ENCODE results near the gene LAMA1.

LAMA1 gene

DNA sequence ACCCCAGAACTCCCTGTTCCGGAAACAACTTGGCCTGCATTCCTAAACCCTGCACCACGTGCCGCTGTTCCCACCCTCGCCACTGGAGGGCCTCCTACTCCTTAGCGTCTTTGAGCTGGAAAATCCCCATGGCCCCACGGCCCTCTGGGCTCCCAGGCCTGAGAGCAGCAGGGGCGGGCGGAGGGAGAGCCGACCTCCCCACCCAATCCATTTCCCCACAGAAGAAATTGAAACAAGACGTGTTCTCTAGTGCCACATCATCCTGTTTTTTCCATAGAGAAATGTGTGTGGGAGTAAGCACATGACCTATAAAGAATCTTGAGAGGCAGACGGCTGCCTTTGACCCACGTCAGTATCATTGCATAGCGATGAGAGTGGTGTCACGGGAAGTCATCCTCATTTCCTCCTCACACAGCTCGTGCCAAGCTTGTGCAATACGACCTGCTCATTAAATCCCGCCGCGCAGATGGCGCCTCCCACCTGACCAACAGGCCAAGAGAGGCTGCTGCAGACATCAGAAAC is 79.2 kb downstream of the LAMA1 start:
- DNase-seq, result peak; percentile 89

- no peak for DNase-seq
Observed at GRCh38 chr18:7037470-7037869, 80.1 kb downstream of the LAMA1 start.

GRCh38 chr18:7035807-7036206 is 81.8 kb downstream of the LAMA1 start:
- DNase-seq, result no peak

DNA sequence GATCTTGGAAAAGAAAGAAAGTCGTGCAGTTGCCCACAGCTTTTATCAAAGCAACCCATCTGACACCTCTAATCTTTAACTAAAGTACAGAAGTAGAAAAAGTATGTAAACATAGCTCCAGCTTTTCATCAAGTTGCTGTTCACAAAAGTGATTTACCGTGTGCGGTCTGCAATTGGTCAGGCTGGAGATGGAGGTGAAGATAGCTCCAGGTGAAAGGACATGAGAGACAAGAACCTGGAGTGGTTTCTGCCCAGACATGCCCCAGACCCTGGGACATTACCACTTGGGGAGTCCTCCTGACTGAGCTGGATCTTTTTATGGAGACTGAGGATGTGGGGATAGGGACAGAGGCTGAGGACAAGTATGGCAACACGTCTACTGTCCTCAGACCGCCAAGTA is 82.7 kb downstream of the LAMA1 start:
- no peak for DNase-seq

GRCh38 chr18:7032537-7032936 is 85.1 kb downstream of the LAMA1 start:
- DNase-seq, result no peak

DNA sequence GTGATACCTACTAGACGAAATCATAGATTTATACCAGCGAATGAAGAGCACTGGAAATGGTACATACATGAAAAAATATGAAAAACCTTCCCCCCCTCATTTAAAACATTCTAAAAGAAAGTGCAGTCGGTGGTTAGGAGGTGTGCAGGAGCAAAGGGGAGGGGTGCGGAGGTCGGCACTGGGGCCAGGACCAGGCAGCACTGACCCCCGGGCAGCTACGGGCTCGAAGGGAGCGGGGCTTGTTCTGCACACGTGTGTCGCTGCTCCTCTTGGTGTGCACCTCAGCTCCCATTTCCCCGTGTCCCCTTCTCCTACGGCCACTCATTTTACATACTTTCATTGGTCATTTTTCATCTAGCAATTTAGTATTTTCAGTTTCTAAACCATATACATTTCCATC is 89.0 kb downstream of the LAMA1 start:
- DNase-seq, result no peak

DNA sequence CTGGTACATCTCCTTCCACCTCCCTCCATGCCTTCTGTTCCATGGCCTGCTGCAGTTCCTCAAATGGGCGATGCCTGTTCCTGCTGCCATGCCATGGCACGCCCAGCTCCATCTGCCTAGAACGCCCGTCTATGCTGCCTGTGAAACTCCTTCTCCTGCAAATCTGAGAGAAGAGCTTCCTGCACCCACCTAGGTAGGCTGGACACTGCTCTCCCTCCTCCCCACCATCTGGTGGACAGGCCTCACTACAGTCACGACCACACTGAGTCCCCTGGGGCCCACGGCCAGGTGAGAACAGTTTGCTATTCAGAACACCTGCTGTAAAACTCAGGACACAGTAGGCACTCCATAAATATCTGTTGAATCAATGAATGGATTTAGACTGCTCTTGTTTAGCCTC is 92.4 kb downstream of the LAMA1 start:
- no peak for DNase-seq

DNA sequence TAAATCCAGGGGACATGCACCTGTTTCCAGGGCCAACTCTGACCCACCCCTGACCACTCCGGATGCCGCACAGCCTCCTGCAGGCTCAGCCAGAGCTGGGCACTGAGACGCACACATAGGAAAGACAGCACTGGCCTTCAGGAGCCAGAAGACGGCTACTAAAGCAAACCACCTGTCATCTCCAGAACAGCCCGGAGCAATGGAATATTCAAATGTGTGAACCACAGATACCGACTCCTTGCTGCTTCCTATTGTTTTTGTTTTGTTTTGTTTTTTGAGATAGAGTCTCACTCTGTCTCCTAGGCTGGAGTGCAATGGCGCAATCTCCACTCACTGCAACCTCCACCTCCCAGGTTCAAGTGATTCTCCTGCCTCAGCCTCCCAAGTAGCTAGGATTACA is 94.0 kb downstream of the LAMA1 start:
- no peak for DNase-seq

- no peak for DNase-seq
Observed at GRCh38 chr18:7023063-7023580, 94.5 kb downstream of the LAMA1 start.

GRCh38 chr18:7021994-7022840 is 95.4 kb downstream of the LAMA1 start:
- DNase-seq, result peak; percentile 44

DNA sequence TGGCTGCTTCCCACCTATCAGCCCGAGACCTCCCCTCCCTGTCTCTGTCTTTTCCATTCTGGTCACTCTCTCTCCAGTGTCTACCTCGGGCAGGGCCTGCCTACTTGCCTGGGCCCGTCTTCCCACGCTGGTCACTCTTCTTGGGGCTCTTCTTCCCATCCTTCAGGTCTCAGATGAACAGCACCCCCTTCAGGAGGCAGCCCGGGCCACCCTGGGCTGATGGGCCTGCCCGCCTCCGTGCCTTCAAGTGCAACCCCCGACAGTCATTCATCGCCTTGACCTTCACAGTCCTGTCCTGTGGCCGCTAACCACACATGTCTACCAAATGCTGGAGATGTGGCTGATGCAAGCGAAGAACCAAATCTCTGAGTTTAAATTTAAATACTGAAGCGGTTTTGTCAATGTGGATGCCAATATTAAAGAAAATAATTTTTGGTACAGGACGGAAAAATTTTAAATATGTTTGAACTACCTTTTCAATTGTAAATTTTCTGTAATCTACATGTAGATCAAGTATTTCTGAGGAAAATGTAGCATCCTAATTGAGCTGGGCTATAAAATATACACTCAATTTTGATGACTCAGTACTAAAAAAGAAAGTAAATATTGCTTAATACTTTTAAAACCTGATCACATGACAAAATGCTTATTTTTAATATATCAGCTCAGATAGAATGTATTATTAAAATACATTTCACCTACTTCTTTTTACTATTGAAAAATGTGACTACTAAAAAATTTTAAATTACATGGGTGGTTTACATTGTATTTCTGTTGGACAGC is 96.4 kb downstream of the LAMA1 start:
- DNase-seq, result no peak

GRCh38 chr18:7017013-7017412 is 100.6 kb downstream of the LAMA1 start:
- no peak for DNase-seq

- no peak for DNase-seq
Observed at GRCh38 chr18:7011142-7011541, 106.5 kb downstream of the LAMA1 start.

DNA sequence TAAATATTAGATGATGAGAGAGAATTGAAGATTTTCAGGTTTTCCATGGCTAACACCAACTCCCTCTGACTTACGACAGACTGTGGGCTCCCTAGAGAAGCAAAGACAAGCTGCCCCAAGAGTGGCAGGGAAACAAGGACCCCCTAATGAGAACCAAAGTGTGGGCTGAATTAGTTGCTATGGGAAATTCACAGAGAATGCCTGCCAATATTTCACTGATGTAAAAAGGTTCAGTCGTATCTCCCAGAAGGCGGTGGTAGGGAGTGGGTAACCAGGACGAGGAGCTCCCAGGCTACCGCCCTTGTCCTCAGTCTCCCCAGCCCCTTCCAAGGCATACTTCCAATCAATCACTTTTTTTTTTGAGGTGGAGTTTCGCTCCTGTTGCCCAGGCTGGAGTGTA is 113.6 kb downstream of the LAMA1 start:
- DNase-seq, result no peak

GRCh38 chr18:7002107-7002506 is 115.5 kb downstream of the LAMA1 start:
- DNase-seq, result no peak

- DNase-seq, result peak; percentile 31
Observed at GRCh38 chr18:7000484-7001096, 117.0 kb downstream of the LAMA1 start.

- no peak for DNase-seq
Observed at GRCh38 chr18:6997808-6998207, 119.8 kb downstream of the LAMA1 start.

- no peak for DNase-seq
Observed at GRCh38 chr18:6994771-6995430, 122.7 kb downstream of the LAMA1 start.

- DNase-seq, result peak; percentile 28
Observed at GRCh38 chr18:6994056-6994770, 123.4 kb downstream of the LAMA1 start.

DNA sequence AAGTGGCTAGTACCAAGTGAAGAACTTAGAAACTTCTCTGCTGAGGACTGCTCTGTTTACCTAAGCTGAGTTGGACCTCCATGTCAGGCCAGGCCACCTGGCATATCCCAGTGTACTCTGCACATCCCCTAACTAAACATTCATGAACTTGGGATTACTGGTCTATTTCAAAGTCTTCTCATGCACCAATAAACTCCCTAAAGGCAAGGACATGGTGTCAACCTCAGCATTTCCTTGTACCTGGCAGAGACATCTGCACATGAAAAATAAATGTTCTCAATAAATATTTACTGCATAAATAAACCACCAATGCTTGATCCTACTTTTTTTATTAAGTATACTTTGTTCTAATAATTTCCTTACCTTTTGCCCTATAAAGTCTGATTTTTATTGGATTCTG is 124.8 kb downstream of the LAMA1 start:
- no peak for DNase-seq

DNA sequence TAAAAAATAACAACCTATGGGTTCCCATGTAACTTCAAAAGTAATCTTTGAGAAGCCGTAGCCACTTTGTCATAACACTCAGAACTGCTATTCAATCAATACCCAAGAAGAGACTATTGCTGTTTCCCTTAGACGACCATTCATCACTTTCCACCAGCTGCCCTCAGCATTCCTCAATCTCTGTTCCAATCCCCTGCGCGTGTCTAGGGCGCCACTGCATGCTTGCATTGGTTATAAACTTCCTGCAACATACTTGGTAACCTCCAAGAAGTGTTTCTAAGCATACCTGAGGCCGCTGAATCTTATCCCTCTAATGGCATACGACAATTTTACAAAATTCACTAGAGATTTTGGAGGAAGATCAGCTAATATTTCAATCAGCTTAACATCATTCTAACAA is 134.2 kb downstream of the LAMA1 start:
- DNase-seq, result no peak

DNA sequence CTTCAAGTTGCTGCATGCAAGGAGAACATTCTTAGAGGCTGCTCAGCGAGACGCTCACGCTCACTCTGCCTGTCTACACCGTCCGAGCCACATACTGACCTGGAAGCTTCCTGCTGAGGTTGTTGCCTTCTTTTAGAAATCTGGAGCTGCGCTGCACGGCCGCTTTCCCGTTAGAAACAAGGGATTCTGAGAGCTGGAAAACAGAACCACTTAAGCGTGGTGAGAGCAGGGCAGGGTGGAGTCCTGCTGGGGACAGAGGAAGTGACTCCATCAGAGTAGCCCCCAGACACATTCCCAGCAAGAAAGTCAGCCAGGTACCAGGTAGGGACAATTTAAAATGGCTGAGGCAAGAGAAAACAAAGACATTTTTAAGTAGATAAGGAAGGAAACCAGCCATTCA is 135.2 kb downstream of the LAMA1 start:
- DNase-seq, result no peak

All from fibroblast of skin of scalp (primary cell).